ENCODE data around the gene TSACC.

- TF ChIP-seq EZH2 (IDR thresholded peaks at IDR 0.05; ENCODE audit: insufficient read depth, poor library complexity, severe bottlenecking): no peak
- no peak for TF ChIP-seq EZH2phosphoT487 (IDR thresholded peaks at IDR 0.05; ENCODE audit: insufficient read depth, low read depth)
Observed at GRCh38 chr1:156303241-156303640, 35.1 kb upstream of the TSACC start.

Data from GM23248 (cell line).